ENCODE results near the gene PPP3CA.

- no peak for TF ChIP-seq TAF1 (IDR thresholded peaks at IDR 0.05; ENCODE audit: low read depth)
- no peak for TF ChIP-seq EP300 (IDR thresholded peaks at IDR 0.05; ENCODE audit: borderline replicate concordance)
- TF ChIP-seq FOXM1 (IDR thresholded peaks at IDR 0.05; ENCODE audit: borderline replicate concordance, low read depth) = no peak
- TF ChIP-seq YY1 (IDR thresholded peaks at IDR 0.05; ENCODE audit: low read depth) = no peak
- no peak for TF ChIP-seq TCF12 (IDR thresholded peaks at IDR 0.05; ENCODE audit: low read depth)
- no peak for TF ChIP-seq CREB1 (IDR thresholded peaks at IDR 0.05; ENCODE audit: low read depth)
- TF ChIP-seq RAD21 (IDR thresholded peaks at IDR 0.05; ENCODE audit: low read depth) = no peak
- no peak for TF ChIP-seq MAX (IDR thresholded peaks at IDR 0.05)
- TF ChIP-seq REST (IDR thresholded peaks at IDR 0.05; ENCODE audit: low read depth) = no peak
- no peak for TF ChIP-seq TEAD4 (IDR thresholded peaks at IDR 0.05)
Measured at GRCh38 chr4:101014417-101014816, 332.9 kb downstream of the PPP3CA start.
